GM23338 (cell line): ENCODE data around the gene PTX3. TPM values are rescaled to one million over a fixed set of nuclear protein-coding genes. Genes with fewer than 3 reads are reported as not detected.

Source experiments
- ATAC-seq: fragments of 200-7000 bp; cut with Tn5 transposase; 3 replicates; pipeline ENCODE4 v1.9.1; 2020
- DNase-seq: peaks from one replicate; pipeline ENCODE4 v3.0.0-alpha.2; 2015; ENCODE audit warnings: low spot score
- H2AFZ ChIP-seq: fragments of 200-600 bp; sonication (generic); 2 replicates; pipeline ENCODE4 v1.8.0; 2016; ENCODE audit warnings: antibody characterized with exemption, mild to moderate bottlenecking, moderate library complexity
- H3F3A ChIP-seq: fragments of 200-600 bp; sonication (generic); replicated peaks from 2 replicates; pipeline ENCODE4 v1.8.0; 2017; ENCODE audit warnings: antibody characterized with exemption, mixed run types, low read depth
- H3K27ac ChIP-seq: fragments of 200-600 bp; sonication (generic); 2 replicates; pipeline ENCODE4 v1.6.1; 2016; ENCODE audit warnings: low read depth
- H3K27me3 ChIP-seq: fragments of 200-600 bp; sonication (generic); 2 replicates; pipeline ENCODE4 v1.8.0; 2016; ENCODE audit warnings: mild to moderate bottlenecking, mixed run types, moderate library complexity; ENCODE audit not compliant: insufficient read depth
- H3K36me3 ChIP-seq: fragments of 200-600 bp; sonication (generic); 2 replicates; pipeline ENCODE4 v1.8.0; 2016; ENCODE audit warnings: mild to moderate bottlenecking; ENCODE audit not compliant: insufficient read depth
- H3K4me1 ChIP-seq: fragments of 200-600 bp; sonication (generic); 2 replicates; pipeline ENCODE4 v1.8.0; 2016; ENCODE audit warnings: mild to moderate bottlenecking, moderate library complexity; ENCODE audit not compliant: insufficient read depth
- H3K4me2 ChIP-seq: fragments of 200-600 bp; sonication (generic); 2 replicates; pipeline ENCODE4 v1.7.1; 2017; ENCODE audit warnings: mixed run types
- H3K4me3 ChIP-seq: fragments of 200-600 bp; sonication (generic); 2 replicates; pipeline ENCODE4 v1.6.1; 2016; ENCODE audit warnings: mixed run types
- H3K79me2 ChIP-seq: fragments of 200-600 bp; sonication (generic); replicated peaks from 2 replicates; pipeline ENCODE4 v1.8.0; 2017; ENCODE audit warnings: mild to moderate bottlenecking; ENCODE audit not compliant: insufficient read depth
- H3K9me2 ChIP-seq: fragments of 200-600 bp; sonication (generic); 2 replicates; pipeline ENCODE4 v1.8.0; 2017; ENCODE audit not compliant: insufficient read depth
- H4K20me1 ChIP-seq: fragments of 200-600 bp; sonication (generic); replicated peaks from 2 replicates; pipeline ENCODE4 v1.8.0; 2017; ENCODE audit warnings: mild to moderate bottlenecking; ENCODE audit not compliant: insufficient read depth
- H3K27ac Mint-ChIP-seq: 2 replicates; pipeline ENCODE4 v1.8.0; 2020; ENCODE audit warnings: inconsistent platforms, mild to moderate bottlenecking, moderate library complexity, mixed read lengths
- H3K27me3 Mint-ChIP-seq: 3 replicates; pipeline ENCODE4 v1.8.0; 2022; ENCODE audit warnings: low read depth, mild to moderate bottlenecking, moderate library complexity, mixed read lengths, inconsistent platforms; ENCODE audit not compliant: insufficient read depth, poor library complexity
- H3K36me3 Mint-ChIP-seq: 3 replicates; pipeline ENCODE4 v1.8.0; 2021; ENCODE audit warnings: low read depth, mild to moderate bottlenecking, inconsistent platforms, moderate library complexity, mixed read lengths
- H3K4me1 Mint-ChIP-seq: 3 replicates; pipeline ENCODE4 v1.8.0; 2020; ENCODE audit warnings: mild to moderate bottlenecking, inconsistent platforms, mixed read lengths
- H3K4me3 Mint-ChIP-seq: 3 replicates; pipeline ENCODE4 v1.8.0; 2021; ENCODE audit warnings: moderate library complexity, mild to moderate bottlenecking, inconsistent platforms, mixed read lengths
- H3K9me3 Mint-ChIP-seq: 3 replicates; pipeline ENCODE4 v1.8.0; 2020; ENCODE audit warnings: moderate library complexity, mild to moderate bottlenecking, inconsistent platforms, mixed read lengths
- CREB1 ChIP-seq: fragments of 250-450 bp; sonication (Bioruptor Pico); IDR thresholded peaks from 2 replicates; pipeline ENCODE4 v1.5.0; 2020; ENCODE audit warnings: low read depth, mild to moderate bottlenecking, moderate library complexity
- JUNB ChIP-seq: IDR thresholded peaks from one replicate; pipeline ENCODE4 v1.6.1; 2016; ENCODE audit warnings: antibody characterized with exemption; ENCODE audit not compliant: unreplicated experiment
- NANOG ChIP-seq: IDR thresholded peaks from 2 replicates; pipeline ENCODE4 v1.6.1; 2016; ENCODE audit warnings: antibody characterized with exemption, borderline replicate concordance
- POLR2AphosphoS5 ChIP-seq: IDR thresholded peaks from 2 replicates; pipeline ENCODE4 v1.6.1; 2016; ENCODE audit warnings: antibody characterized with exemption, low read depth
- ZNF331 ChIP-seq: fragments of 250-450 bp; sonication (Bioruptor Pico); IDR thresholded peaks from 2 replicates; pipeline ENCODE4 v1.5.0; 2020; ENCODE audit warnings: low read depth, mild to moderate bottlenecking, moderate library complexity
- ZNF462 ChIP-seq: fragments of 250-450 bp; sonication (Bioruptor Pico); IDR thresholded peaks from 2 replicates; pipeline ENCODE4 v1.5.0; 2020; ENCODE audit warnings: mild to moderate bottlenecking, moderate library complexity
- polyA plus RNA-seq: library from polyadenylated mRNA; unstranded; fragments of >200 nt; fragmentation: Nextera tagmentation; extraction: Ambion mirVana; gene quantifications from 2 replicates; pipeline ENCODE4 v1.2.1, GENCODE V29; 2016
- total RNA-seq: library from RNA; depleted of rRNA; stranded (reverse); fragments of >200 nt; shearing (Covaris generic); gene quantifications from 2 replicates; pipeline ENCODE4 v1.2.3, GENCODE V29; 2014
- TF ChIP-seq, protein P1 (sequence below), 2 experiments: fragments of 200-600 bp in 1 of 2; sonication (generic) in 1 of 2; conservative IDR thresholded peaks; 2 replicates each; pipeline versions ENCODE4 v1.5.1 to v1.6.1; 2016 to 2017; ENCODE audit warnings: antibody characterized with exemption in 2 of 2, low read depth in 2 of 2, mild to moderate bottlenecking in 2 of 2, moderate library complexity in 1 of 2
- TF ChIP-seq, protein P2 (sequence below): IDR thresholded peaks from one replicate; pipeline ENCODE4 v1.6.1; 2018; ENCODE audit warnings: antibody characterized with exemption; ENCODE audit not compliant: unreplicated experiment
- TF ChIP-seq, protein P3 (sequence below): IDR thresholded peaks from 2 replicates; pipeline ENCODE4 v1.6.1; 2016; ENCODE audit warnings: antibody characterized with exemption

PTX3 gene
- total and polyA plus RNA-seq, 2 experiments from 2014 or later, result 1.2 to 2.4 TPM

DNA sequence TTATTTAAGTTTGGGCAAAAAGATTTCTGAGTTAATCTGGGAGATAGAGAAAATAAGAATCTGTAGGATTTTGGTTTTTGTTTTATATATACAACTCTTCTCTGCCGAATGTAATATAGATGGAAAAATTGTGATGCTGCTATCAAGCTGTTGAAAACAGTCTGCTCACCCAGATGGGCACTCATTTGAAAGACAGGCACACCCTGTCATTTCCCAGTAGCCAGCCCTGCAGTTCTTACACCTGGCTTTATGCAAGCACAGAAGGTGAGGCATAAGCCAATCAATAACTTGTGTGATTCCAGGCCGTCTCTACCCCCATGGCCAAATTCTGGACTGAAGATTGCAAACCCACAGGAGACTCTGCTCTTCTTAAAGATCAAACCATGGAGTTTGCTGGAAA is 27.1 kb upstream of the PTX3 start (continued):
- TF ChIP-seq POLR2AphosphoS5, result no peak
- no peak for TF ChIP-seq NANOG
- TF ChIP-seq, protein P1, sequence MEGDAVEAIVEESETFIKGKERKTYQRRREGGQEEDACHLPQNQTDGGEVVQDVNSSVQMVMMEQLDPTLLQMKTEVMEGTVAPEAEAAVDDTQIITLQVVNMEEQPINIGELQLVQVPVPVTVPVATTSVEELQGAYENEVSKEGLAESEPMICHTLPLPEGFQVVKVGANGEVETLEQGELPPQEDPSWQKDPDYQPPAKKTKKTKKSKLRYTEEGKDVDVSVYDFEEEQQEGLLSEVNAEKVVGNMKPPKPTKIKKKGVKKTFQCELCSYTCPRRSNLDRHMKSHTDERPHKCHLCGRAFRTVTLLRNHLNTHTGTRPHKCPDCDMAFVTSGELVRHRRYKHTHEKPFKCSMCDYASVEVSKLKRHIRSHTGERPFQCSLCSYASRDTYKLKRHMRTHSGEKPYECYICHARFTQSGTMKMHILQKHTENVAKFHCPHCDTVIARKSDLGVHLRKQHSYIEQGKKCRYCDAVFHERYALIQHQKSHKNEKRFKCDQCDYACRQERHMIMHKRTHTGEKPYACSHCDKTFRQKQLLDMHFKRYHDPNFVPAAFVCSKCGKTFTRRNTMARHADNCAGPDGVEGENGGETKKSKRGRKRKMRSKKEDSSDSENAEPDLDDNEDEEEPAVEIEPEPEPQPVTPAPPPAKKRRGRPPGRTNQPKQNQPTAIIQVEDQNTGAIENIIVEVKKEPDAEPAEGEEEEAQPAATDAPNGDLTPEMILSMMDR (conservative IDR thresholded peaks at IDR 0.05; ENCODE audit: low read depth in 2 of 2), result no peak
- TF ChIP-seq JUNB, result no peak
- TF ChIP-seq, protein P2, sequence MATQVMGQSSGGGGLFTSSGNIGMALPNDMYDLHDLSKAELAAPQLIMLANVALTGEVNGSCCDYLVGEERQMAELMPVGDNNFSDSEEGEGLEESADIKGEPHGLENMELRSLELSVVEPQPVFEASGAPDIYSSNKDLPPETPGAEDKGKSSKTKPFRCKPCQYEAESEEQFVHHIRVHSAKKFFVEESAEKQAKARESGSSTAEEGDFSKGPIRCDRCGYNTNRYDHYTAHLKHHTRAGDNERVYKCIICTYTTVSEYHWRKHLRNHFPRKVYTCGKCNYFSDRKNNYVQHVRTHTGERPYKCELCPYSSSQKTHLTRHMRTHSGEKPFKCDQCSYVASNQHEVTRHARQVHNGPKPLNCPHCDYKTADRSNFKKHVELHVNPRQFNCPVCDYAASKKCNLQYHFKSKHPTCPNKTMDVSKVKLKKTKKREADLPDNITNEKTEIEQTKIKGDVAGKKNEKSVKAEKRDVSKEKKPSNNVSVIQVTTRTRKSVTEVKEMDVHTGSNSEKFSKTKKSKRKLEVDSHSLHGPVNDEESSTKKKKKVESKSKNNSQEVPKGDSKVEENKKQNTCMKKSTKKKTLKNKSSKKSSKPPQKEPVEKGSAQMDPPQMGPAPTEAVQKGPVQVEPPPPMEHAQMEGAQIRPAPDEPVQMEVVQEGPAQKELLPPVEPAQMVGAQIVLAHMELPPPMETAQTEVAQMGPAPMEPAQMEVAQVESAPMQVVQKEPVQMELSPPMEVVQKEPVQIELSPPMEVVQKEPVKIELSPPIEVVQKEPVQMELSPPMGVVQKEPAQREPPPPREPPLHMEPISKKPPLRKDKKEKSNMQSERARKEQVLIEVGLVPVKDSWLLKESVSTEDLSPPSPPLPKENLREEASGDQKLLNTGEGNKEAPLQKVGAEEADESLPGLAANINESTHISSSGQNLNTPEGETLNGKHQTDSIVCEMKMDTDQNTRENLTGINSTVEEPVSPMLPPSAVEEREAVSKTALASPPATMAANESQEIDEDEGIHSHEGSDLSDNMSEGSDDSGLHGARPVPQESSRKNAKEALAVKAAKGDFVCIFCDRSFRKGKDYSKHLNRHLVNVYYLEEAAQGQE, result no peak
- no peak for TF ChIP-seq CREB1

- Histone ChIP-seq H3K79me2 (no peaks in the 10 kb centered on the region), H3K4me2 (no peak overlapping the region), H3K27ac (no peak overlapping the region), H3K4me1 (peaks cover 6% of the 10 kb centered on the region), H2AFZ (no peak overlapping the region), H3K4me3 (no peak overlapping the region), H4K20me1 (no peaks in the 10 kb centered on the region), H3K36me3 (no peaks in the 10 kb centered on the region), H3F3A (no peaks in the 10 kb centered on the region), H3K27me3 (no peaks in the 10 kb centered on the region), H3K9me2 (0 out of 2 replicates have a peak, but pooled peaks cover 4% of the 10 kb centered on the region)
- no peak for DNase-seq
- ATAC-seq, result no peak
- no peak overlapping the region for H3K4me3 Mint-ChIP-seq
- H3K4me1 Mint-ChIP-seq, result peaks cover 12% of the 10 kb centered on the region
- H3K27me3 Mint-ChIP-seq, result no peaks in the 10 kb centered on the region
- H3K9me3 Mint-ChIP-seq, result no peaks in the 10 kb centered on the region
- H3K27ac Mint-ChIP-seq, result peak overlapping the region; percentile 85
- peaks cover 6% of the 10 kb centered on the region; the same call in 1 of the 3 replicates for H3K36me3 Mint-ChIP-seq
- TF ChIP-seq CREB1, result no peak
- TF ChIP-seq, protein P3, sequence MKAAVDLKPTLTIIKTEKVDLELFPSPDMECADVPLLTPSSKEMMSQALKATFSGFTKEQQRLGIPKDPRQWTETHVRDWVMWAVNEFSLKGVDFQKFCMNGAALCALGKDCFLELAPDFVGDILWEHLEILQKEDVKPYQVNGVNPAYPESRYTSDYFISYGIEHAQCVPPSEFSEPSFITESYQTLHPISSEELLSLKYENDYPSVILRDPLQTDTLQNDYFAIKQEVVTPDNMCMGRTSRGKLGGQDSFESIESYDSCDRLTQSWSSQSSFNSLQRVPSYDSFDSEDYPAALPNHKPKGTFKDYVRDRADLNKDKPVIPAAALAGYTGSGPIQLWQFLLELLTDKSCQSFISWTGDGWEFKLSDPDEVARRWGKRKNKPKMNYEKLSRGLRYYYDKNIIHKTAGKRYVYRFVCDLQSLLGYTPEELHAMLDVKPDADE, result no peak
- TF ChIP-seq ZNF331, result no peak
- TF ChIP-seq, protein P2, result no peak
- no peak for TF ChIP-seq ZNF462 (CRISPR knock-in tag)
Observed at GRCh38 chr3:157410945-157411344, 25.7 kb upstream of the PTX3 start.
